Activated T-helper 1 cell treated with Interleukin-2 at 50 U/mL for 16 hours (primary cell): ENCODE measurements around the gene NEMP2.
"Not testable (repeated sequence)": the region's sequence is repeated elsewhere in the genome, so short reads cannot be mapped to it uniquely, and the experiment has no call there.

Experiments used
- DNase-seq: peaks from one replicate; pipeline ENCODE4 v3.0.0-alpha.2; 2020; ENCODE audit warnings: low read depth

NEMP2 gene

DNA sequence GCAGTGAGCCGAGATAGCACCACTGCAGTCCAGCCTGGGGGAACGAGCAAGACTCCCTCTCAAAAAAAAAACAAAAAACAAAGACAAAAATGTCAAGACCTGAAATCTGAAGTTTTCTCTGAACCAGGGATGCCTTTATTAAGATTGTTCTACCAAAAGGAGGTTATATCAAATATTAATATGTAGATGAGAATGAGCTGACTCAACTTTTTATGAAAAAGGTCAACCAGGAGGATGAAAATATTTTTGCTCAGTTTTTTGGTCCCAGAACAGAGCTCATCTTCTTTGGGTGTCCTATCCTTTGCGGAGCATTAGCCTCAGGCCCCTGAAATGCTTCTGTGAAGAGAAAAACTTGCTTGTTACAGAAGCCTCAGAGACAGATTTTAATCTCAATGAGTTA is 44.0 kb downstream of the NEMP2 start:
- DNase-seq = no peak

DNA sequence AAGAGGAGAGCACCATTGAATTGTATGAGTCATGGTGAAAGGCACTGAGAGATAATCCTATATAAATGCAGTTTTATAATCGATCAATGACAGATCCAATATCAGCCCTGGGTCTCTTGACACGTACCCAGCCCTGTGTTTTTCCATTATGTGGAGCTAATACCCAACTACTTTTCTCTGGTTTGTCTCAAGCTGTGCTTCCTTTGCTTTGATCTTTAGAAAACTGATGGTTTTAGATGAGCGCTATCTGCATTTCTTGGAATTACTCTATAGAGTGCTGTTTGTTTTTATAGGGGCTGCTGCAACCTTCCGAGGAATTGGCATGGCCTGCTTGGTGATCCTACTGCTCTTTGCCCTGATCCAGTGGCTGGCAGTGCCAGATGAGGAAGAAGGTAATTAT is 45.0 kb downstream of the NEMP2 start:
- DNase-seq = no peak

DNA sequence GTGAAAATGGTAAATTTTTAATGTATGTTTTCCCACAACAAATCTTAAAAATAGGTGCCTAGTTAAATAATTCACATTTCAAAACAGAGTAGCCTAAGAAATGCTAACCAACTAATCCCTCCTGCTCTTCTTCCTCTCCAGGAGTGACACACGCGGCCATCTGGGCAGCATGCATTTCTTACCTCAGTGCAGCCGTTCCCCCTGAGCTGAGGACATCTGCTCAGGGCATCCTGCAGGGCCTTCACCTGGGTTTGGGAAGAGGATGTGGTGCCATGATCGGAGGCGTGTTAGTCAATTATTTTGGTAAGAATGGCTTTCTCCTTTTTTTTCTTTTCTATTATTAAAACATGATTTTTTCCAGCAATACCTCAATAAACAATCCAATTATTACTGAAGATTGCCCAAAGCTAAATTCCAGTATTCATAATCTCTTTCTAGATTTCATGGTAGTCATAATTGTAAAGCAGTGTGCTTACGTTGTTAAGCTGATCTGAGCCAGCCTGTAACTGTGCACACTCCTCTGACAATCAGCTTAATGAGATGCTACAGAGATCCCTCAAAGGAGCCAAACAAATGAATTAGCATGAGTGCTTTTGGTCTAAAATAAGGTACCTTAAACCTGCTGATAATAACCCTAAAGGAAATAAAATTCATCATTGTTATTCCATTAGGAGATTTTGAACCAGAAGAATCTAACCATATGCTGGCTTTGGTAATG is 45.8 kb downstream of the NEMP2 start:
- no peak for DNase-seq

DNA sequence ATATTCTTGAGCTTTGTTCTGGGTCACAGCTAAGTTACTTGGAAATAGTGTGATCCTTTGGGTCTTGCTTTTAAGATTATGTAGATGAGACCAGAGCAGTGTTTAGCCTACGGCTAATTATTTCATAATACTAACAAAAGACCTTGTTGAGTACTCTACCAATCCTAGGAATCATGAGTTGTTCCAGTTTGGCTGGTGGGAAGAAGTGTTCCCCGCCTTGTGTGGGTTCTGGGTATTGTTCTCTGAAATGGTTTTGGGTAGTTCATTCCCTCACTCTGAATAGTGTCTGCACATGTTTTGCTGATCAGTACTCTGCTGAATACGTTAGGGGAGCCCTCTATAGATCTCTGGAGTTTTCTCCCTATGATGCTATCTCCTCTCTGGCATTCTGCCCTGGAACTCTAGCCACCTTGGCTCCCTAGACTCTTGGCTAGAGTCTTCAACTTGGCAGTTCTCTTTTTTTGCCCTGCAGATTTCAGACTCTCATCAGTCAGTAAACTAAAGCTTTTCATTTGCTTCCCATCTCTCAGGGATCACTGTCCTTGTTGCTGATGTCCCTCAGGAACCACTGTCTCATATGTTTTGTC is 48.4 kb downstream of the NEMP2 start:
- no peak for DNase-seq

DNA sequence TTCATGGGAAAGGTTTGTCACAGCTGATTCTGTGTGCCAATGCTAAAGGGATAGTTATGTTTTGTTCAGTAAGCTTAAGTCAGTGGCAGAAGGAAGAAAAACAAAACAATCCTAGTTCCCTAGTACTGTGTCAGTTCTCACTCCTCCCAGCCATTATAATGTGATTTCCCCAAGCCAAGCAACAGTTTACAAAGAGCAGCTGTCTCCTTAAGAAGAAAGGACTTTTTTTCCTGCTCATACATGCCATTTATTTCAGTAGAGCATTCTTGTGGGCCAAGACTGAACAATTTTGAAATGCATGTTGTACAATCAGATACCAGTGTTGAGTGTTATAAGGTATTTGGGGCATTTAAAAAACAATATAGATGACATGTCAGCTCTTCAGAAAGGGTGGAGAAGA is 52.1 kb downstream of the NEMP2 start:
- no peak for DNase-seq

DNA sequence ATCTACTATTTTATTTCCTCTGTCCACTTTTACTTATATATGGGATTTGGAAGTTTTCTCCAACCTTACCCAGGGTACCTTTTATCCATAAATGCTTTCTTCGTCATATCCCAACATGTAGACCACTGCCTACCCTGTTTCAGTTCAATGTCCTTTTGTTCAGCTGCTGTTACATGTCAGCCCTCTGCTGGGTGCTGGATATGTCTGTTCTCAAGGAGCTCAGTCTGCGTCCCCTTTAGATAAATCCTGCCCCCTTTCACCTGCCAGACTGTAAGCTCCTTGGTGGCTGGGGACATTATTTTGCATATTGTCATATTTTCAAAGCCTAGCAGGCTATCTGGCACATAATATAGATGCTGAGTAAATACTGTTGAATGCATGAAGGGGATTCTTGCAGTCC is 53.2 kb downstream of the NEMP2 start:
- DNase-seq = no peak

DNA sequence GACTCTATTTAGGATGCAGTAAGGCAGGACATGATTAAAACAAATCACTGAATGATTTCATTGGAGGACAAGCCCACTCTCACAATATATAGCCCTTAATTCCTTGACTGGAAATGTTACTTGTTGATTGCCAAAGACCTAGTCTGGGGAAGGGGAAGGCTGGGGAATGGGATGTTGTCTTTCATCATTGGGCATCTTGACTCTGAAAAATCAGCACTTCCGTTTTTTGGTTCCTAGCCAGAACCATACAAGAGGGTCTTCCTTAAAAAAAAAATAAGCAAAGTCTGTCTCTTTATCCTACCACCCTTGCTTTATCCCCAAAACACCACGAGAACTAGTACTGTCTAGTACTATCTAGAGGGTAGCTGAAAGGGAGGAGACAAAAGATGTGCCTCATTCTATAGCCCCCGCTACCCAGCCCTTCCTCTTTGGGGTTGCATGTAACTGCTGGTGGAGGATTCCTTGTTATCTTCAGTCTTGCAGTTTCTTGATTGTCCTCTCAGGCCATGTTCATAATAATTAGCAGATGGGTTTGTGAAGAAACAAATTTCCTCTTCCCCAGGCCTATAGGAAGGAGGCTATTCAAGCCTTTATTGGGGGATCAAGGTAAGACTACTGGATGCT is 55.8 kb downstream of the NEMP2 start:
- DNase-seq = no peak

DNA sequence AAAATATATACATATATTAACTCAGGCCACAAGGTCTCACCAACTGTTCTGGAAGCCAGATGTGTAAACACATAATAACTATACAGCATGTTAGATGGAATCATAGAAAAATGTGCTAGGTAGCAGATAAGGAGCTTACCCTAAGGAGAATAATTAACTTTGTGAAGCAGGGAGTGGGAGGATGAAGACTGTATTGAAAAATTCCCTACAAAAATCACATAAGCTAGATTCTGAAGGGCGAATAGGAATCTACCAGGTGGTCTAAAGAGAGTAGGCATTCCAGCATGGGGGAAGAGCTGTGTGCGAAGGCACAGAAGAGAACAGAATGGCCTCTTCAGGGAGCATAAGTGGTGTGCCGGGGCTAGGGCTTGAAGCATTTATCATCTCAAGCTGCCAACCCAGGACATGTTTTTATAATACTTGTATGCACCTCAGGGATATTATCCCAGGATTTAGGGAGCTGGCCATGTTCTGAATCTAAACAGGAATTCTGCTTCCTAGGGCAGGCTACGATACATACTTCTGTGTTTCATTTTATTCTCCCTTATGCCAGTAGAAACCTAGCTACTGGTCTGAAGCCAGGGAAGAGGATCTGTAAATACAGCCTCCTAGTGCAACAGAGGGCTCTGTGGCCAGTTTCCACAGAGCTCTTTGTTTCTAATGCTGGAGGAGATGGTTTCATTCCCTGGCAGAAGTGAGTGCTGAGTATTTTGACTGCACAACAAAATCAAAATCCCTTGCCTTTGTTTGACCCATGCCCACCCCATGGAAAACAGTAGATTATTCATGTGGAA is 56.7 kb downstream of the NEMP2 start:
- DNase-seq = no peak

DNA sequence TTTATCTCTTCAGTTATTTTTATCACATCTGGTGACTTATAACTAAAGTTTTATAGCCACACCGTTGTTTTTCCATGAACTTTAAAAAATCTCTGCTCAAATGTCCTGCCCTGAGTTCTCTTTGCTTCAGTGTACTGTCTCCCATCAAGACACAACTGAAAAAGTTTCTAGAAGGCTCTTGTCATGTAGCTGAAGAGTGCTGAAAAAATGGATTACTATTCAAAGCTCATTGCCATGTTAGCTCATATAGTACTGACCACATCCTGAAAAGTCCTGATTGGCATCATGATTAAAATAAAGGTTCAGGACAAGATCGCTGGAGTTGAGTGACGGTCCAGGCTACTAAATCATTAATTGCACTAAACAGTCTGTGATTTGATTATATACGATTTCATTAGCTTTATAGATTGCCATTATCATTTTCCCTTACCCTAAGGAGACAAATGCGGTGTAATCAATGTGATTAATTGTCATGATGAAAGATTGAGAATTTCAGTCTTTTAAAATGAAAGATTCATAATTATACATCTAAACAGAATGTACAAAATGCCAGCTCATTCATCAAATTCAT is 64.2 kb downstream of the NEMP2 start:
- no peak for DNase-seq

DNA sequence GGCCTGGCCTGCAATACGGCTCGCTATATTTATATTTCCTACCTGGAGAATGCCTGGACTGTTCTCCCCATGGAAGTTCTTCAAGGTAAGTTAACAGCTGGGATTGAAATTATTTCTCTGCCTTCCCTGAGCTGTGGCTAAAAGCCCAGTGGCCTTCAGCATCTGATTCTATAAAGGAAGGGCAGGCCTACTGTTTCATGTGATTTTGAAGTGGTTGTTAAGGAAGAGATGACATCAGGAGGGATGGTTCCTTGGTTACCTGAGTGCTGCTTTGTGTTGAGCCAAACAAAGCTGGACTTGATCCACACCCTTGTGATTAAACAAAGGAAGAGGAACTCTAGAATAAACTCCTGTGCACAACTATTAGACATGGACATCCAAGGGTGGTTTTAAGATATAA is 64.8 kb downstream of the NEMP2 start:
- no peak for DNase-seq

DNA sequence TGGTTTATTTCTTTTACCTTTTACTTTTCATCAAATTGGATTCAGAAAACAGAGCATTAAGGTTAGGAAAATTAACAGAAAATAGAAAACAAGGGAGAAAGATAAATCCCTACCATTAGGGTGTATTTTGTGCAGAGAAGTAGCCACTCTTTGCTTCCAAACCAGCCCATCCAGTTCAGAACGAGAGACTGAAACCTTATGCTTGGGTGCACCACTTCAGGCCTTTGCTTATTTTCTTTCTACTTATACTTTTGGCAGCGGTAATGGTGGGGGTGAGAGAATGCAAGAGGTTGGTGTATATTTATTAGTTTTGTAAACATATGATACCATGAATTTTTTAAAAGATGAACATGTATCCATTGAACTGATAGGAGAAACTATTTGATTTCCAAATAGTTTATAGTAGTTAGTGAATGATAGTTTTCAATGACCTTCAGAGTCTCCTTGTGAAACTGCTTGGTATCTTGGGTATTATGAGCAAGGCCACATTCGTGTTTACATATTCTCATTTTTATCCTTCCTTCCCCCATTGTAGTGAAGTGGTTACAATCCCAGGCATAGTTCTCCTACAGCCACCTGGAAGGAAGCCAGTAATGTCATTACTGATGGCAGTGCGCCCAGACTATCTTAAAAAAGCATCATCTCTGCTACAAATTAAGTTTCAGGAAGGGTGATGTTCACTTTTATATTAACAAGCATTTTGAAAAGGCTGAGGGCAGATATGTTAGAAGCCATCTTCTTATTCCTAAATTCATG is 65.5 kb downstream of the NEMP2 start:
- no peak for DNase-seq

DNA sequence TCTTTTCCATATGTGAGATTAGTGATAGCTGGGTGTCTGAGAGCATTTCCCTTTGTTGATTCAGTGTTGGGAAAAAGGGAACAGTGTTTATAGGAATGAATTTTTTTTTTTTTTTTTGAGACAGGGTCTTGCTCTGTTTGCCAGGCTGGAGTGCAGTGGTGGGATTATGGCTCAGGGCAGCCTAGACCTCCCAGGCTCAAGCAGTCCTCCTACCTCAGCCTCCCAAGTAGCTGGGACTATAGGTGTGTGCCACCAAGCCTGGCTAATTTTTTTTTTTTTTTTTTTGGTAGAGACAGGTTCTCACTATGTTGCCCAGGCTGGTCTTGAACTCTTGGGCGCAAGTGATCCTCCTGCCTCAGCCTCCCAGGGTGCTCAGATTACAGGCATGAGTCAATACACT is 66.2 kb downstream of the NEMP2 start:
- DNase-seq = not testable (repeated sequence)

DNA sequence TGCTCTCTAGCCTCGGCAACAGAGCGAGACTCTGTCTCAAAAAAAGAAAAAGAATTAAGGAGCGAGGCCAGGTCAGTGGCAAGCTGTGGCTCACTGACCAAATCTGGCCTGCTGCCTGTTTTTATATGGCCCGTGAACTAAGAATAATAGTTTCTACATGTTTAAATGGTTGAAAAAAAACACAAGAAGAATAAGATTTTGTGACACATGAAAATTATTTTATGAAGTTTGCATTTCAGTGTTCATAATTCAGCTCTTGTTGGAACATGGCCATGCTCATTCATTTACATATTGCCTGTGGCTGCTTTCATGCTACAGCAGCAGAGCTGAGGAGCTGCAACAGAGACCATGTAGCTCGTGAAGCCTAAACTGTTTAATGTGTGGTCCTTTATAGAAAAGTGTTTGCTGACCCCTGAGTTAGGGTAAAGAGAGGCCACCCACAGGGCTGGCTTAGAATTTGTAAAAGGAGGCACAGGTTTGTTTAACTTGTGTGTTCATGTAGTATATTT is 66.9 kb downstream of the NEMP2 start:
- no peak for DNase-seq

DNA sequence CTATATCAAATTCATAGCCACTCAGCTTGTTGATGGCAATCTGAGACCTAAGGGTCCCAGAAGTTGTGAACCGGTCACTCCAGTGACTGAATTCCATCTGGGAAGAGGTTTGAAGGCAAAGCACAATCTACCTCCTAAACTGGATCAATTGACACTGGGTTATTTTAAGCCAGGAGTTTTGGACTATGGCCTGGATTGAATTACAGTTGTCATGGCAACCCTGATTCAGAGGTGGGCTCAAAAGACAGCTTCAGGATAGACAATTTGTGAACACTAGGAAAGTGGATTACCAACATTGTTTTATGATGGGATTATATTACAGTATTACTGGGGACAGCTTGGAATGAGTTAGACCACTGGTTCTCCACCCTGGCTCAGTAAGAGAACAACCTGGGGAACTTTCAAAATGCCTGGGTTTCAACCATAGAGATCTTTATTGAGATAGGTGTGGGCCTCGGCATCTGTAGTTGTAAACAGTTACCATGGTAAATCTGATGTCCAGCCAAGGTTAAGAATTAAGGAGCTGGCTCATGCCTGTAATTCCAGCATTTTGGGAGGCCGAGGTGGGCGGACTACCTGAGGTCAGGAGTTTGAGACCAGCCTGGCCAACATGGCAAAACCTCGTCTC is 67.6 kb downstream of the NEMP2 start:
- DNase-seq = no peak

DNA sequence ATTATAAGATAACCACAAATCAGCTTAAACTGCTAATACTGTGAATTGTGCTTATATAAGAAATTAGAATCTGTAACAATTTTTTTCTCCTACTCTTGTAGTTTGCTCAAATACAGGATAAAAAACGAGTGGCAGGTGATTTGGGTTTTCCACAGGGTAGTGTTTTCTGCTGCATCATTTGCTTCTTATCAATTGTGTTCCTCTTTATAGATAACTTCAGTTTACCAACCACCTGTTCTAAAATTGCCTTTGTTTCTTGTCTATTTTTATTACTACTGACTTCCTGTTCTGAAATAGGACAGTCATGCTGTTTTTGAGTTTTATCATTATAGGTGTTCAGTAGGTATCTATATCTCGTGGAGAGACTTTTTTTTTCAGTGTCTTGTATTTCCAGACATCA is 69.5 kb downstream of the NEMP2 start:
- DNase-seq = no peak

DNA sequence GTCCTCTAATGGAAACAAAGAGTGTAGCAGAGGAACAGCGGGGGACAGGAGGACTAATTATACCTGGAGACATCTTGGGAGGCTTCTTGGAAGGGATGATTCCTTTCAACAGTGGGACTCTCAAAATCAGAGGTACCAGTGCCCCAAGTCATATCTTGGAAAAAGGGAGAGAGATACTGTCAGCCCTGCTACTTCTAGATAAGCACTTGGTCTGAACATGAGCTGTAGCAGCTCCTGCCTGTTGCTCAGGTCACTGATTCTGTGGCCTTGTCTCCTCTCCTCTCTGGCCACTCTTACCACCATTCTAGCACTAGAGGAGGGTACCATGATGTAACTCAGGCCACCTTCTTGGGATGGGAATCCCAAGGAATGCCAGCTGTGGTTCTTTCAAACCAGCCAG is 71.9 kb downstream of the NEMP2 start:
- DNase-seq = no peak

DNA sequence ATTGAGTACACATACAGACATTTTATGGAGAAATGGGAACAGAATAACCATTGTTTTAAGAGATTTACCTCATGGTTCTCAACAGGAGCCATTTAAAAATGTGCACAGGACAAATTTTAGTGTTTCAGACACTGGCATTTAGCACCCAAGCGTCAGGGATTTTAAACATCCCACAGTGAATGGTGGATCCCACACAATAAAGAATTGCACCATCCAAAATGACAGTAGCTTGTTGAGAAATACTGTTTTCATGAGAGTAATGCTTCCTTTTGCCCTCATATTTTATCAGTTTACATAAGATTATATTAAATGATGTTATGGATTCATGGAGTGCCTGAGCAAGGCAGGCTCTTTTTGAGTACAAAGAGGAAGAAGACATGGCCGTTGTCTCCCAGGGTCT is 72.3 kb downstream of the NEMP2 start:
- DNase-seq = no peak

DNA sequence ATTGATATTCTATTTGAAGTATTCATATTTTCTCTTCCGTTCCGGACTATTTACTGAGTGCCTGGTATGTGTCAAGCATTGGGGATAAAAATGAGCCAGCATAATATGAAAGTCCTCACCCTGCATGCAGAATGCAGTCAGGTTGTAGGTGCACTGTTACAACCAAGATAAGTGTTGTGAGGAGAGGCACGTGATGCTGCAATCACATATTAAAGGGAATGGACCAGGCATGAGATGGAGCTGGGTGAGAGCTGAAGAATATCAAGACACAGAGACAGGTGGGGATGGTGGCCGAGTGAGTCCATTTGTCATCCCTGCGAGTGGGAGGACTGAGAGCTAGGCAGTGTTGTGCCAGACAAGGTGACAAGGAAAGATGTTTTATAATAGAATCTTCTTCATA is 74.0 kb downstream of the NEMP2 start:
- DNase-seq = no peak

DNA sequence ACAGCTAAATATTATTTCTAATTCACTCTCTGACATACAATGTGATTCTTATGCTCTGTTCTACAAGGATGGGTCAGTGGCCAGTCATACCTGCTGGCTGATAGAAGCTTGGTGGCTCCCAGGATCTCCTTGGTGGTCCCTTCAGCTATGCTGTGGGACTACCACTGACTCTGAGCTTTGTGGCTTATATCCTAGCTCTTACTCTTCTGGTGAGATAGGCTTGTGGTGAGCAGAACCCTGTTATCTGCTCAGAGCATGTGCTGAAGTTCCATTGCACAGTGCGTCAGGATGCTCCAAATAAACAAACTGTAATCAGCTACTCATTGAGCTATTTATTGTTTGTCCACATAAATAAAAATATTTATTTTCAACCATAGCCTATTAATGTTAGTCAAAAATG is 74.6 kb downstream of the NEMP2 start:
- DNase-seq = no peak

DNA sequence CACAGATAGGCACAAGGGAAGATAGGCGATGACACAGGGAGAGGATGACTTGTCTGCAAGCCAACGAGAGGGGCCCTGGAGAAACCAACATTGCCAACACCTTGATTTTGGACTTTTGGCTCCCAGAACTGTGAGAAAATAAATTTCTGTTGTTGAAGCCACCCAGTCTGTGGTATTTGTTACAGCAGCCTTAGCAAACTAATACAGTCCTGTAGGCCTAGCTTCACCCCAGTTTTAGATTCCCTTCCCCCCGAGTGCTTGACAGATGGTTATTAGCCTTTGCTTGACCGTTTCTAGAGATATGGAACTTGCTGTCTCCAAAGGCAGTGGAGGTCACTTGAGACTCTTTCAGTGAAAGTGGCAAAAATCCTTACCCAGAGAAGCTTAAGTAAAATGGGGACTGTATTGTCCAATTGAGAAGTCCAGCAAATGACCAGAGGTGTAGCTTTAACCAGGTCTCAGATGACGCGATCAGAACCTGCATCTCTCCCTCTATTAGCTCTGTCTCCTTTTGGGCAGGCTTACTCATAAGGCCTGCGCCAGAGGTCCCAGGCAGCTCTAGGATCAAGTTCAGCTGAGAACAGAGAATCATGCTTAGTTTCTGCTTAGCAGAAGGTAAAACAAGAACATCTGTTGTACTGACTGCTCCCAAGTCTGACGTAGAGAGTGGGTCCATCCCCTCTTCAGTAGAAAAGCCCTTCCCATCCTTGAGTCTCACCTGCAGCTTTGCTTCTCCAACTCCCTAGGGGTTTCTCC is 76.0 kb downstream of the NEMP2 start:
- no peak for DNase-seq
